Naive B cell (primary cell): ENCODE results near the gene PADI1. TPM values are rescaled to one million over a fixed set of nuclear protein-coding genes. Genes with fewer than 3 reads are reported as not detected.

ENCODE experiments used
- ATAC-seq, 2 donors: fragments of 150-1000 bp; cut with Tn5 transposase; 2 replicates each; pipeline ENCODE4 v1.10.0; 2021; ENCODE audit warnings: low read depth in 2 of 2, mild to moderate bottlenecking in 2 of 2, moderate library complexity in 2 of 2
- DNase-seq: peaks from one replicate; pipeline ENCODE4 v3.0.0; 2022
- H3K27ac Mint-ChIP-seq, 6 donors: one replicate each; pipeline ENCODE4 v1.8.0; 2020 to 2022; ENCODE audit warnings: mild to moderate bottlenecking in 6 of 6, mixed read lengths in 6 of 6, moderate library complexity in 5 of 6, inconsistent platforms in 2 of 6
- H3K27me3 Mint-ChIP-seq, 3 donors: one replicate each; pipeline ENCODE4 v1.8.0; 2021 to 2022; ENCODE audit warnings: mixed read lengths in 3 of 3, mild to moderate bottlenecking in 1 of 3
- H3K36me3 Mint-ChIP-seq, 2 donors: one replicate each; pipeline ENCODE4 v1.8.0; 2020 to 2022; ENCODE audit warnings: mixed read lengths in 2 of 2, inconsistent platforms in 1 of 2, mild to moderate bottlenecking in 1 of 2
- H3K4me1 Mint-ChIP-seq, 3 donors: one replicate each; pipeline ENCODE4 v1.8.0; 2020 to 2022; ENCODE audit warnings: mixed read lengths in 3 of 3, inconsistent platforms in 1 of 3, mild to moderate bottlenecking in 1 of 3, moderate library complexity in 1 of 3
- H3K4me3 Mint-ChIP-seq, 8 donors: one replicate each; pipeline ENCODE4 v1.8.0; 2020 to 2022; ENCODE audit warnings: mild to moderate bottlenecking in 8 of 8, mixed read lengths in 8 of 8, moderate library complexity in 8 of 8, inconsistent platforms in 2 of 8
- H3K9me3 Mint-ChIP-seq, 7 donors: one replicate each; pipeline ENCODE4 v1.8.0; 2020 to 2022; ENCODE audit warnings: mixed read lengths in 7 of 7, mild to moderate bottlenecking in 5 of 7, inconsistent platforms in 2 of 7, moderate library complexity in 1 of 7
- polyA plus RNA-seq, 6 donors: library from polyadenylated mRNA; unstranded; fragments of 300-500 nt; fragmentation: Illumina TruSeq; gene quantifications; one replicate each; pipeline ENCODE4 v1.2.3, GENCODE V29; 2021; ENCODE audit warnings: low read depth in 6 of 6

PADI1 gene
- polyA plus RNA-seq, 6 donors from 2014 or later = not detected

DNA sequence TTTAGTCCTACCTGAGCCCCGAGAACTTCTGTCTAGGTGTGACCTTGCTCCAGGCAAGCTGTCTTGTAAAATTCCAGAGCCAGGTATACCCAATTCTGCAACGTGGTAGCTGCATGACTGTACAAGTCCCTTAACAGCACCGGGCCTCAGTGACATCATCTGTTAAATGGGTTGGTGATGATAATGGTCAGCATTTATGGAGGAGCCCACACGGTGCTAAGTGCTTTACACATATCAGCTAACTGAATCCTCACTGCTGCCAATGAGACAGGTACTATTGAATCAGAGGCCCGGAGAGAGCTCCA, 37.2 kb upstream of the PADI1 start:
- Mint-ChIP-seq H3K9me3 (no peaks in the 10 kb centered on the region), H3K4me3 (no peak overlapping the region), H3K4me1 (peaks cover 0 to 2% (median 0%) of the 10 kb centered on the region in 3 donors), H3K36me3 (no peaks in the 10 kb centered on the region), H3K27me3 (peaks cover 0 to 34% (median 11%) of the 10 kb centered on the region in 3 donors), H3K27ac (peak overlapping the region in 1 of 6 donors; percentile 27)
- DNase-seq = no peak
- no peak for ATAC-seq

- H3K27me3 Mint-ChIP-seq = peaks cover 4 to 39% (median 13%) of the 10 kb centered on the region in 3 donors
- peaks cover 0 to 2% (median 0%) of the 10 kb centered on the region in 7 donors for H3K9me3 Mint-ChIP-seq
- DNase-seq (no peak), ATAC-seq (no peak)
- peaks cover 0 to 2% (median 0%) of the 10 kb centered on the region in 3 donors for H3K4me1 Mint-ChIP-seq
- H3K36me3 Mint-ChIP-seq = no peaks in the 10 kb centered on the region
- no peak overlapping the region for H3K4me3 Mint-ChIP-seq
- no peak overlapping the region for H3K27ac Mint-ChIP-seq
Measured at GRCh38 chr1:17168091-17168876, 36.6 kb upstream of the PADI1 start.

GRCh38 chr1:17170571-17170970, 34.4 kb upstream of the PADI1 start:
- Mint-ChIP-seq H3K4me1 (peaks cover 0 to 2% (median 0%) of the 10 kb centered on the region in 3 donors), H3K27me3 (peaks cover 22 to 47% (median 24%) of the 10 kb centered on the region in 3 donors), H3K9me3 (peaks cover 0 to 9% (median 2%) of the 10 kb centered on the region in 7 donors), H3K27ac (peak overlapping the region in 1 of 6 donors; percentile 10), H3K36me3 (peaks cover 0 to 12% of the 10 kb centered on the region in 2 donors), H3K4me3 (no peak overlapping the region)
- ATAC-seq = no peak
- DNase-seq = no peak

DNA sequence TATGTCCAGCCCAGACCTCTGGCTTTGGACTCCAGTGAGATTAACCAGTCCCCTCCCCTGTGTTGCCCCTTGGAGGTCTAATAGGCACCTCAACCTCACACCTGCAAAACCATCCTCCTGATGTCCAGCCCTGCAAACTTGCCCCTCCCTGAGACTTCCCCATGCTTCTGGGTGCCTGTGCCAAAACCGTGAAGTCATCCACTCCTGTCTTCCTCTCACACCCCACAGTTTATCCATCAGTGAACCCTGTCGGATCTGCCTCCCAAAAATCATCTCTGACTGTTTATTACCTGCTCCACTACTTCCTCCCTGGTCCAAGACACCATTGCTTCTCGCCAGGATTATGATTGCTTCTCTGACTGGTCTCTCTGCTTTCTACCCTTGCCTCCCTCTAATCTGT, 31.7 kb upstream of the PADI1 start:
- Mint-ChIP-seq H3K36me3 (peaks cover 0 to 12% of the 10 kb centered on the region in 2 donors), H3K9me3 (peaks cover 0 to 13% (median 2%) of the 10 kb centered on the region in 7 donors), H3K27me3 (peaks cover 24 to 26% (median 24%) of the 10 kb centered on the region in 3 donors), H3K27ac (peak overlapping the region in 2 of 6 donors; percentile 70 to 80), H3K4me3 (no peak overlapping the region), H3K4me1 (peaks cover 0 to 2% (median 0%) of the 10 kb centered on the region in 3 donors)
- ATAC-seq = no peak
- DNase-seq = no peak

DNA sequence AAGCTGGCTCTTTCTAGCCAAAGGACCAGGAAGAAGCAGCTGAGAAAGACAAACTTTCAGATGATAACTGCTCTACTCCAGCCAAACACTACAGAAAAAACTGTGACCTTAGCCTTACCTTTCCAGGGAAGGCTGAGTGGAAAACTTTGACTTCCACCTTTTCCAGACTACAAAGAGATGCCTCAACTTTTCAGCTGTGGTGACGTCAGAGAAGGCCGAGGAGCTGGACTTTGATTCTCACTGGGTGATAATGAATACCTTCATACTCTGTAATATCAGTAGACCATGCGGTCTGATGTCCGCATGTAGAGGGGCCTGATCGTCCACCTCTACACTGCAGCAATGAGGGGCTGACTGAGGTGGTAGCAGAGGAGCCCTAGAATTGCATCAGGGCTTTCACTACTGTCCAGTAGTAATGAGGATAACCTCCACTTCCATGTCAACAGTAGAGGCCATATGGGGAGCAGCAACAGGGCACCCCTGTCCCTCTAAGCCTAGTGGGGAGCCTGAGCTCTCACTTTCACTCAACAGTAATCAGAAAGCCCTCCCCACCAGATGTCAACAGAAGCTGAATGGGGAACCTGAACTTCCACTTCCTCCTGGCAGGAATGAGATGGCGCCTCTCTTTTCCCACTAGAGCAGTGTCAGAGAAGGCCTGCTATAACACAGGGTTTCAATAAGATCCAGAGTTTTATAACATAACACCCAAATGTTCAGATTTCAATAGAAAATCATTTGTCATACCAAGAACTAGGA, 28.4 kb upstream of the PADI1 start:
- Mint-ChIP-seq H3K36me3 (peaks cover 0 to 12% of the 10 kb centered on the region in 2 donors), H3K27ac (no peak overlapping the region), H3K27me3 (peaks cover 17 to 26% (median 24%) of the 10 kb centered on the region in 3 donors), H3K4me1 (peaks cover 8 to 14% (median 10%) of the 10 kb centered on the region in 3 donors), H3K9me3 (peaks cover 0 to 13% (median 3%) of the 10 kb centered on the region in 7 donors), H3K4me3 (no peak overlapping the region)
- ATAC-seq (no peak), DNase-seq (no peak)

DNA sequence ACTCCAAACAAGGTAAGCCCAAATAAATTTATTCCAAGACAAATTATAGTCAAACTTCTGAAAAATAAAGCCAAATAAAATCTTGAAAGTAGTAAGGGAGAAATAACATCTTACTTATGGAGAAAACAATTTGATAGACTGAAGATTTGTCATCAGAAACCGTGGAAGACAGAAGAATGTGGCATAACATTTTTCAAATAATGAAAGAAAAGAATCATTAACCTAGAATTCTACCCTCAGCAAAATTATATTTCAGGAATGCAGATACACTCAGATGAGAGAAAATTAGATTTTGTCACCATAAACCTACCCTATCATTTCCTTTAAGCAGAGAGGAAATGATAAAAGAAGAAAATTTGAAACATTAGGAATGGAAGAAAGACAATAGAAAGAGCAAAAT, 27.3 kb upstream of the PADI1 start:
- peaks cover 16 to 22% (median 16%) of the 10 kb centered on the region in 3 donors for H3K4me1 Mint-ChIP-seq
- peaks cover 17 to 26% (median 24%) of the 10 kb centered on the region in 3 donors for H3K27me3 Mint-ChIP-seq
- ATAC-seq (no peak), DNase-seq (no peak)
- no peak overlapping the region for H3K4me3 Mint-ChIP-seq
- H3K9me3 Mint-ChIP-seq = peaks cover 0 to 13% (median 3%) of the 10 kb centered on the region in 7 donors
- no peak overlapping the region for H3K27ac Mint-ChIP-seq
- peaks cover 0 to 12% of the 10 kb centered on the region in 2 donors for H3K36me3 Mint-ChIP-seq

- Mint-ChIP-seq H3K27ac (peak overlapping the region in 3 of 6 donors; percentile 28 to 78 (median 74)), H3K27me3 (peaks cover 0 to 4% (median 0%) of the 10 kb centered on the region in 3 donors), H3K36me3 (no peaks in the 10 kb centered on the region), H3K9me3 (peaks cover 0 to 3% (median 0%) of the 10 kb centered on the region in 7 donors), H3K4me3 (peak overlapping the region in 5 of 8 donors; percentile 3 to 85 (median 45)), H3K4me1 (peaks cover 29 to 34% (median 29%) of the 10 kb centered on the region in 3 donors)
- peak; percentile 52 to 61 for ATAC-seq
- no peak for DNase-seq
Measured at GRCh38 chr1:17181781-17182464, 23.0 kb upstream of the PADI1 start.

- ATAC-seq (no peak), DNase-seq (no peak)
- no peak overlapping the region for H3K4me3 Mint-ChIP-seq
- H3K27me3 Mint-ChIP-seq = no peaks in the 10 kb centered on the region
- peaks cover 2 to 7% (median 5%) of the 10 kb centered on the region in 7 donors for H3K9me3 Mint-ChIP-seq
- H3K4me1 Mint-ChIP-seq = peaks cover 29 to 36% (median 30%) of the 10 kb centered on the region in 3 donors
- H3K27ac Mint-ChIP-seq = no peak overlapping the region
- H3K36me3 Mint-ChIP-seq = no peaks in the 10 kb centered on the region
Measured at GRCh38 chr1:17183388-17184160, 21.4 kb upstream of the PADI1 start.

DNA sequence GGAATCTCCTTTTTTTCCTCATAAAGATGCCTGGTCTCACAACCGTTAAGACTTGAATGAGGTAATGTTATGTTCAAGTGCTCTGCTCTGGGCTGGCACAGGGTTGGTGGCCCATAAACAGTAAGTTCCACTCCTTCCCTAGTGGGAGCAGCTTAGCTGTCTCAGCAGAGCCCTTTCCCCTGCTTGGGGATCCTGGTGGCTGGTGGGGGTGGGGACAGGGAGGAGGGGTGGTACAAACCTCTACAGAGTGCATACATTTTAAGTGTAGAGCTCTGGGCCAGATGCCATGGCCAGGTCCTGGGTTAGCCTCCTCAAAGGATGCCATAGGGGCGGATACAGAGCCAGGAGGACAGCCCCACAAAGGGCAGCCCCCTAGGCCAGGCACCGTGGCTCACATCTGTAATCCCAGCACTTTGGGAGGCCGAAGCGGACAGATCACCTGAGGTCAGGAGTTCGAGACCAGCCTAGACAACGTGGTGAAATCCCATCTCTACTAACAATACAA, 20.7 kb upstream of the PADI1 start:
- ATAC-seq = no peak
- H3K27me3 Mint-ChIP-seq = no peaks in the 10 kb centered on the region
- H3K9me3 Mint-ChIP-seq = peaks cover 2 to 13% (median 10%) of the 10 kb centered on the region in 7 donors
- no peaks in the 10 kb centered on the region for H3K36me3 Mint-ChIP-seq
- no peak overlapping the region for H3K4me3 Mint-ChIP-seq
- peaks cover 29 to 36% (median 30%) of the 10 kb centered on the region in 3 donors for H3K4me1 Mint-ChIP-seq
- no peak for DNase-seq
- H3K27ac Mint-ChIP-seq = no peak overlapping the region

- peak overlapping the region in 1 of 8 donors; percentile 6 for H3K4me3 Mint-ChIP-seq
Measured at GRCh38 chr1:17184822-17185484, 20.0 kb upstream of the PADI1 start.

GRCh38 chr1:17185485-17185860, 19.5 kb upstream of the PADI1 start:
- H3K4me3 Mint-ChIP-seq = no peak overlapping the region
- no peaks in the 10 kb centered on the region for H3K27me3 Mint-ChIP-seq
- peaks cover 2 to 18% (median 8%) of the 10 kb centered on the region in 7 donors for H3K9me3 Mint-ChIP-seq
- H3K27ac Mint-ChIP-seq = no peak overlapping the region
- DNase-seq (no peak), ATAC-seq (no peak)
- H3K4me1 Mint-ChIP-seq = peaks cover 25 to 36% (median 30%) of the 10 kb centered on the region in 3 donors
- no peaks in the 10 kb centered on the region for H3K36me3 Mint-ChIP-seq

More at GRCh38 chr1:17184822-17185484, 20.0 kb upstream of the PADI1 start:
- Mint-ChIP-seq H3K27ac (peak overlapping the region in 1 of 6 donors; percentile 53), H3K27me3 (no peaks in the 10 kb centered on the region), H3K9me3 (peaks cover 2 to 18% (median 9%) of the 10 kb centered on the region in 7 donors), H3K36me3 (no peaks in the 10 kb centered on the region), H3K4me1 (peaks cover 29 to 36% (median 30%) of the 10 kb centered on the region in 3 donors)
- DNase-seq (no peak), ATAC-seq (no peak)
